DMS53 treated with DMSO at 0.1 percent for 48 hours (cell line): ENCODE measurements around the gene MSH5.
"Not testable (repeated sequence)": the region's sequence is repeated elsewhere in the genome, so short reads cannot be mapped to it uniquely, and the experiment has no call there.

Experiments
- DNase-seq: peaks from one replicate; lab custom pipeline; 2025; ENCODE audit not compliant: unreplicated experiment; lab: John Stamatoyannopoulos, UW

Gene MSH5

DNA sequence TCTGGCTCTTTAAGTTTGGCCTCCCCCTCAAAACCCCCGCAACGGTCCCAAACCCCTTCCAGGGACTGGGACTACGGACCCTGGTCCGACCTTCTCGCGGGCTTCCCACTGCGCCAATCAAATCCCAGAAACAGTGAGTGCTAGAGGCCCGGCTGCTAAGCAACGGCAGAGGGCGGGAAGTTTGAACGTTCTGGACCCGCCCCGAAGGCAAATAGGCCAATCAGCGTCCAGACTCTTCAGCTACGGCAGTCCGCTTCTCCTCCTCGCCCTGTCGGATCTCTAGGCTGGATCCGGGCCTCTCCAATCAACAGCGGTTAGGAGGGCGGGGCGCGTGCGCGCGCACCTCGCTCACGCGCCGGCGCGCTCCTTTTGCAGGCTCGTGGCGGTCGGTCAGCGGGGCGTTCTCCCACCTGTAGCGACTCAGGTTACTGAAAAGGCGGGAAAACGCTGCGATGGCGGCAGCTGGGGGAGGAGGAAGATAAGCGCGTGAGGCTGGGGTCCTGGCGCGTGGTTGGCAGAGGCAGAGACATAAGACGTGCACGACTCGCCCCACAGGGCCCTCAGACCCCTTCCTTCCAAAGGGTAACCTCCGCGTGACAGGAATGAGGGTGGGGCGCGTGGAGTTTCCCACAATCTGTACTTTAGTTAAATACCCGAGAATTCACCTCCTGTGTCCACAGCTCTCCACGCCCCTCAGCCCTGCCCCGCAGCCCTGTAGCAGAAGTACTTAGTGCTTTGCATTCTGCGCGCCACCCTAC, at the start of gene MSH5:
Gene MSH5, plus strand, starts transcription at position 367 of the 758 bp plus-strand sequence. CDS start 462 bp downstream, outside the sequence.
- peak; percentile 98 for DNase-seq

DNA sequence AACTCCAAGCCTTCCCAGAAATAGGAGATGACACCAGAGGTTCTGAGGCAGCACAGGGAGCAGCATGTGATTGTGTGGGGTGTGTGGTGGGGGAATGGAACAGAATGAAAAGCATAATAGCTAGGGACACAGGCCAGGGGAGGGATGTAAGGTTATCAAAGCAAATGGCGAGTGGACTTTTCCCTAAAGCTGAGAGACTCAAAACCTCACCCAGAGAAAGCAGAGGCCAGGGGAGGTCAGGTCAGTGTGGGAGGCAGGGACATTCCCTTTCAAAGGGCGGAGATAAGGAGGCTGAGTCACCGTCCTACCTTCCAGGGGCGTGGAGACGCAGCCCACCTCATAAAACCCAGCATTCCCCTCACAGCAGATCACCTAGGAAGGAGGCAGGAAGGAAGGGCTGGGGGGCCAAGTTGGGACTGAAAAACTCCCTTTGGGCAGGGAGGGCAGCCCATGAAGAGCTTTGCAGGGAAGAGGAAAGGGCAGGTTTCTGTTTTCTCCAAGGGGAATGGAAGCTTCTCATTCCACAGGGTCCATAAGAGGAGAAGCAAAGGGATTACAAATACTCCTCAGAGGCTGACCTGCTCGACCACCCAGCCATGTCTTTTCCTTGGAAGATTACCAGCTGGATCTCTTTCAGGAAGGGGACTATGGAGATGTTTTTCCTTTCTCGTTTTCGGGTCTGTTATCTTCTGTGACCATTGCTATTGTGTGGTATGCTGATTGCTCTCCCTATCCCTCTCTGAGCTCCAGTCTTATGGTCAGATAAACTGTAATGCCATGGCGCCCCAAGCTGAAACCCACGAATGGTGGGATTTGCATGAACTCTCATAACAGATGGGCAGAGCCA, 49.4 kb upstream of the MSH5 start:
- no peak for DNase-seq

DNA sequence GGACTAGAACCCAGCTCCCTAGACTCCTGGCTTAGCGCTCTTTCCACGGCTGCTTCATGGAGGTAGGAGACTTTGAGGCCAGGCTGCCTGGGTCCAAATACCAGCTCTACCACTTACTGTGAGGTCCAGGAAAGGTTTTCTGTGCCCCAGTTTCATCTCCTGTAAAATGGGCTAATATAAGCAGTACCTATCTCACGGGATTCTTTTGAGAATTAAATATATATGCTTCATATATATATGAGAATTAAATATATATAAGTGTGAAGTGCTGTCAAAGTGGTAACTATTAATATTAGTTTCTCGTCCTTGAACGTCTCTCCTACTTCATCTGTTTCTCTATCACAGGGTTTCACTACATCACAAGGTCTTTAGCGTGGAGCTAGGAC, 48.7 kb upstream of the MSH5 start:
- no peak for DNase-seq

DNA sequence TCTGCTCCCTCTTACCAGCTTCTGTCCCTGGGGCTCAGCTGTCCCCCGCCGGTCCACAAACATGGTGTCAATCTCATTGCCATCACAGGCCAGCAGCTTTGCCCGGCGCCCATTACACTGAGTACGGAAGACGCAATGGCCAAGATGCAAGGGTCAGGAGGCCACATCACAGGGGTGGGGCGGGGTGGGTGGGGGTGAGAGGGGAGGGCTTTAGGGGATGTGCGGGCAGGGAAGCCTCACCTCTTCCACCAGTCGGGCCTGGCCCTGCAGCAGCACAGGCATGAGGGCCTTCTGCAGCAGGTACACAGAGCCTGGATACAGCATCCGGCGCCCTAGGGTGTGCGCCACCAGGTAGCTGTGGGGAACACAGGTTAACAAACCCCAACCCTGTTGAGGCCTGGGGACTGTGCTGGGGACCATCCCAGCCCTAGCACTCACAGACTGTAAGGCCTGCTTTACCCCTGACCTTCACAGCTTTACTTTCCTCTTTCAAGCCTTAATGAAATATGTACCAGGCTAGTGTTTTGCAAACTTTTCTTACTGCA, 48.2 kb upstream of the MSH5 start:
- no peak for DNase-seq

DNA sequence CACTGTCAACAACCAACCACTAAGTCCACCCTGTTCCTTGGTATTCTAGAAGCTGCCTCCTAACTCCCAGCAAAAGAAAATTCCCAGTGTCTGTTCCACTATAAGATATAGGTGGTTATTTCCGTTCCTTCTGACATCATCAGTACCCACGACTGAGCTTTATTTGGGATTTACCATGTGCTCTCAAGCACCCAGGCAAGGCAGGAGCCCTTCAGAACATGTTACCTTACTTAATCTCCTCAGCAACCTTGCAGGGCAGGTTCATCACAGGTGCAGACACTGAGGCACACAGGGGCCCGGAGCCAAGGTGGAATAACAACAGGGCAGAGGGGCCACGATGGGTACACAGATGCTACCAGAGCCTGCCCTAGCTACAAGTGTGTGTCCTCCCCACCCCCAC, 47.5 kb upstream of the MSH5 start:
- DNase-seq, result no peak

DNA sequence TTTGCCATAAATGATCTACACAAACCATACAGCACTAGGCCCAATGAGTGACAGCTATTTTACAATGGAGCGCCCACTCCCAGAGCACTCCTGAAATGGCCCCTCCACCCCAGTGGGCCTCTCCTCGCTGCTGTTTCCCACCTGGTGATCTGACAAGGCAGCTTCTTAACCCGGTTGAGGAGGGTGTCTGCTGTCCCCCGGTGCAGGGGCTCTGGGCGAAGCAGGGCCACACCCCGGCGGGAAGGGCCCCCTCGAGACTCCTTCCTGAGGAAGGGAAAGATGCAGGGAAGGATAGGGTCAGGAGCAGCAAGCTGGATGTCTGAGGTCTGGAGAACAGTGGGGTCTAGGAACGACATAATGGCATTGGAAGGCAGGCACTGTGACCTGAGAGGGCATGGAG, 46.9 kb upstream of the MSH5 start:
- DNase-seq, result no peak

DNA sequence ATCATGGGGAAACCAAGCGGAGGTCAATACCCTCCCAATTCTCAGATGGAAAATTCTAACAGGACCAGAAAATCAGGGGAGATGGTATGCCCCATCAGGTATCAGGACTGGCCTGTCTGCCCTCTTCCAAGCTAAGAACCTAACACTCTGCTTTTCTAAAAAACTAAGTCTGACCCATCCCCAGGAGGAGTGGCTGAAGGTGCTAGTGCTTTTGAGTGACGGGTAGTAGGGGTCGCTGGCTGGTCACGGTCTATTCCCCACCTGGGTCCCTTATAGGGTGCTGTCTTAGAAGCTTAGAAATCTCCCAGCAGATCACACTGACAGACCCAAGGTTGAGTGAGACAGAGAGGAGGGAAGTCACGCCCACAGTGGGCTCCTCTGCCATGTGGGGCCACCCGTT, 46.3 kb upstream of the MSH5 start:
- DNase-seq, result no peak

DNA sequence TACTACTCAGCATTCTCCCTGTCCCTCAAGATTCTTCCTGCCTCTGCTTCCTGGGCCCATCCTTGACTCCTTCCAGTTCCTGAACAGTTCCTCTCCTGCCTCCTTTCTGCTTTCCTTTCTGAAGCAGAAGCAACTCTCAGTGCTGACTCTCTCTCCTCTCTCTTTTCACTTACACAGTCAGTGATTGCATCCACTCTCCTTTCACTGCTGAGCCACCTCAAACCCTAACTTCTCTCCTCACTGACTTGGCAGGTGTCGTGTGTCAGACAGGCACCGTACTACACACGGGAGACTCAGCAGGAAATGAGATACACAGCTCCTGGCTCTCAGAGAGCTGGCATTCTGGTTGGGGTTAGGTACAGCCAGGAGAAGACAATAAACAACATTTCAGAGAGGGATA, 42.2 kb upstream of the MSH5 start:
- no peak for DNase-seq

DNA sequence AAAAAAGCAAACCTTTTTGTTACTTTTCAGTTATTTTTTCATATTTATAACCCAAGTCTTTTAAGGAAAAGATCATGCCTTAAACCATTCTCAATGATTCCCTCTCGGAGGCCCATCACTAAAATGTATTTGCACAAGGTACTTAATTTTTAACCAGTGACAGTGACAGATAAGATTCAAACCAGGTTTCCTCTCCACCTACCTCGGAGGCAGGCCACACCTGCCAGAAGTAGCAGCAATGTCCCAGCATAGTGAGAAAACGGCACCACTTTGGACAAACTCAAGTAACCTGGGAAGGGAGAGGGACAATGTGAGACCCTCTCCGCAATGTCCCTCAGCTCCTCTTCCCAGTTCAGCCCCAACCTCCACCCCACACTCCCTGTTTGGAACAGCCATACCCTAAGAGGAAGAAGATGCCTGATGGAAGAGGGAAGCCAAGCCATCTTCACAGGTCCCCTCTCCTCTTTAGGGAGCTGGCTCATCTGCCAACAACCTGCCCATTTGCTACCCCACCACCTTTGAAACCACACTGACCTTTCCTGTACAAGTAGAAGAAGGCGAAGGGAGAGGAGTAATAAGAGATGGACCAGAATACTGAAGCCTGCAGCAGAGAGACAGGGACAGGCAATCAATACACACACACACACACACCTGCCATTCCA, 38.9 kb upstream of the MSH5 start:
- no peak for DNase-seq

DNA sequence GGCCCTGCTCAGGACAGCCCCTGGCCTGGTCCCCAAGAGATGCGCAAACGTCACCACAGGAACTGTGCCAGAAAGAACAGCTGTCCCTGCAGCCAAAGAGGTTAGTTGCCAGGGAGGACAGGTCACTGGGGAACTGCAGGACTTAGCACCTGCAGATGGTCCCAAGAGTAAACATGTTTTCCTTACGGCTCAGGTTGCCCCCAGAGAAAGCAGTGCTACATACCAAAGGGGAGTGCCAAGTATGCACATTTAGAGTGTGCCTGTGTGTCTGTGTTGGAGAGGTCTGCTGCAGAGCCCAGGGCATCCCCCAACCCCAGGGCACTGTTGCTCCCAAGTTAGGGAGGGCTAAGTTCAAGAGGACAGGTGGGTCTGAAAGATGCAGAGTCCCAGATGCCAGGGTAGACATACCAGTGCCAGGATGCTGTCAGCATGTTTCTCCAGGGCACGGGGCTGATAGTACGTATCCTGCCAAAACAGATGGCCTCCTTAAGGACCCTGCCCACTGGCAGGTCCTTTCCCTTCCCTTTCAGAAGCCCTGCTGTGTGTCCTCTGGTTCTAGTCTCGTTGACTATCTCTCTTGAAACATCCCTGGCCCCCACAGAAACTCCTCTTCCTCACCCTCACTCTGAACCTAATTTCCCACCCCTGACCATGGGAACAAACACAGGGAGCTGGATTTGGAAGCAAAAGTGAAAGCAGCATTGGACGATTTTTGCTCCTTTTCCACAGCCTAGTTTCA, 38.0 kb upstream of the MSH5 start:
- no peak for DNase-seq

DNA sequence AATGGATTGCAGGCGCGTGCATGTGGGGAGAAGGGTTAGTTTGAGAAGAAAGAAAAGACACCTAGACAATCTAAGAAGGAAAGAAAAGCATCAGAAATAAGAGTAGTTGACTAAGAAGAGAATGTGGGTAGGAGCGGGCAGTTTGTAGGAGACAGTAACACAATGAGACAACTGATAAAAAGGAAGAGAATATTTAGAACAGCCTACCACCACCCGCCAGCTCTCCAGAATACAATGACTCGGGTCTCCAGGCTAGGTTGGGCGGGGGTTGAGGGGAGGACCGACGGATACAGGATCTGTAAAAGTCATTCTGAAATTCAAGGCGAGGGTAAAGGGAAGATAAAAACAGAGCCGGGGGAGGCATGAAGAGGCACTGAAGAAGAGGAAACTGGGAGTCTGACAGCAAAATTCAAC, 37.4 kb upstream of the MSH5 start:
- DNase-seq, result no peak

DNA sequence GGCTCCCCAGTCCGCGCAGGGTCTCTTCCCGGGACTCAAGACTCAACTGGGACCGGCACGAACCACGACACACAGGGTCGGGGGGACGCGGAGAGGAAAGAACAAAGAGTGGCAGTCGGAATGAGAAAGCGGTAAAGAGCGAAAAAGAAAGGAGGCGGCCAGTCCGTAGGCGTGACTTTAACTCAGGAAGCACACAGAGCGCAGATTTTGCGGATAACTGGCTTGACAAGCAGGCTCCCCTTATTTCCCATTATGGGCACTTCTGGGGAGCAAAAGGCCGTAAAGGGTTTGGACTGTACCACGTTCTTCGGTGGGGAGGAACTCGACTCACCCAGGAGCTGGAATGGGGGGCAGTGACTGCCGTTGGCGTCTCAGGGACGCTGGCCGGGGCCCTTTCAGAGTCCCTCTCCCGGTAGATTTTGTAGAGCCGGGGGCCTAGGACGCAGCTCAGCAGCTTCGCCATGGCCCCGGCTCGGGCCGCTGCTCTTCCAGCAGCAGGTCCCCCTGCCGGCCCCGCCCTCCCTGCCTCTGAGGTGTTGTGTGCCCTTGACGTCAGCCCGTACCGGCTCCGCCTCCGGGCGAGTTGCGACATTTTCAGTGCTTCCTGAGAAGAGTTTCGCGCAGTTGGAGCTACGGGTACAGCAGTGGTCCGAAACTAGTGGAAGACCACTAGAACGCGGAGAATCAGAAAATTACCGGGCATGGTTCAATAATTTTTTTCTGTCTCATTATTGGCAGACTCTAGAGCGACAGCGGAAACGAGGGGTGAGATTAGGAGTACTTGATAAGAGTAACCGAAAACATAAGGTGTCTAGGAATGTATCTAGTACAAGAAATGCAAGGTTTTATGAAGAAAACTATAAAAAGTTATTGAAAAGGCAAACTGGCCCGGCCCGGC, 36.7 kb upstream of the MSH5 start, which contains the start of gene ABHD16A:
Gene ABHD16A, minus strand, starts transcription at position 506 of the 898 bp plus-strand sequence. Its CDS starts 43 bp downstream, at position 463.
- DNase-seq, result peak; percentile 89

DNA sequence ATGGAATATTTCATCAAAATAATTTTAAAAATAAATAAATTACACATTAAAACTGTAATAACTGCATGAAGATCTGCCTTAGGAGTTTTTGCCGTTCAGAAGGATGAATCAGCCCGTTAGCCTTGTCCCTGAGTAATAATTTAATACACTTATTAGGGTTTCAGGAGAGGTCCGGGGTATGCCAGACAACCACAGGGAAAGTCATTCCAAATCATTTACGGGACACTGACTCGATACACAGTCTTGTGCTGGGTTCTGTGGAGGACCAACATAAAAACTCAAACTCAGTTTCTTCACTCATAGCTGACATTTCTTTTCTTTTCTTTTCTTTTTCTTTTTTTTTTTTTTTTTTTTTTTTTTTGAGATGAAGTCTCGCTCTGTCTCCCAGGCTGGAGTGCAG, 33.9 kb upstream of the MSH5 start:
- DNase-seq, result no peak

DNA sequence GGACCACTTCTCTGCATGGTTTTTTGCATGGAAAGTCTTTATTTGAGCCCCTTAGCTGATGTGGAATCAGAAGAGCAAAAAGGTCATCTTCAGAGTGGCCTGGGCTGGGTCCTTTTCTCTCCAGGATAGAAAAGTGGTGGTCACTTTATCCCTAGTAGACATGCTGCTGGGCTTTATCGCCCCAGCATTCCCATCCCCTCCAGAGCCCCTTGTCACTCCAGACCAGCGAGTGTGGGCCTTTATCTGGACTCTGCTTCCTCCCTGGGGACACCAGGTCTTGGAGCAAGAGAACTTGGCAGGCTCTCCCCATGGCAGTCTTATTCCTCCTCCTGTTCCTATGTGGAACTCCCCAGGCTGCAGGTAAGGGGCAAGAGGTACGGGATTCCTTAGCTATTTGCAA, 33.2 kb upstream of the MSH5 start, which contains the start of gene LY6G6F:
Gene LY6G6F, plus strand, starts transcription at position 268 of the 400 bp plus-strand sequence. Its CDS starts 41 bp downstream, at position 309.
- no peak for DNase-seq

DNA sequence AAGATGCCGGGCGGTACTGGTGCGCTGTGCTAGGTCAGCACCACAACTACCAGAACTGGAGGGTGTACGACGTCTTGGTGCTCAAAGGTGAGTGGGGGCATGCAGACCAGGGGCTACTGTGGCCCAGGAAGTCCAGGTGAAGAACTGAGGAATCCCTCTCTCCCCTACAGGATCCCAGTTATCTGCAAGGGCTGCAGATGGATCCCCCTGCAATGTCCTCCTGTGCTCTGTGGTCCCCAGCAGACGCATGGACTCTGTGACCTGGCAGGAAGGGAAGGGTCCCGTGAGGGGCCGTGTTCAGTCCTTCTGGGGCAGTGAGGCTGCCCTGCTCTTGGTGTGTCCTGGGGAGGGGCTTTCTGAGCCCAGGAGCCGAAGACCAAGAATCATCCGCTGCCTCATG, 32.1 kb upstream of the MSH5 start:
- DNase-seq, result no peak

DNA sequence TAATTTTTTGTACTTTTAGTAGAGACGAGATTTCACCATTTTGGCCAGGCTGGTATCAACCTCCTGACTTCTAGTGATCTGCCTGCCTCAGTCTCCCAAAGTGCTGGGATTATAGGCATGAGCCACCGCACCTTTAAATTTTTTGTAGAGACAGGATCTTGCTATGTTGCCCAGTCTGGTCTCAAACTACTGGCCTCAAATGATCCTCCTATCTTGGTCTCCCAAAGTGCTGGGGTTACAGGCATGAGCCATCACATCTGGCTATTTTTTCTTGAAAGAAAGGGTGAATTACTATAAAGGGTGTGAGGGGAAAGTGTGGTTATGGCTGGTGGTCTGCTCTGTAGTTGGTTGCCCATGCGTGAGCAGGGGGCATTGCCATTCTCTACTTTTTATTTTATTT, 31.6 kb upstream of the MSH5 start:
- DNase-seq, result no peak

DNA sequence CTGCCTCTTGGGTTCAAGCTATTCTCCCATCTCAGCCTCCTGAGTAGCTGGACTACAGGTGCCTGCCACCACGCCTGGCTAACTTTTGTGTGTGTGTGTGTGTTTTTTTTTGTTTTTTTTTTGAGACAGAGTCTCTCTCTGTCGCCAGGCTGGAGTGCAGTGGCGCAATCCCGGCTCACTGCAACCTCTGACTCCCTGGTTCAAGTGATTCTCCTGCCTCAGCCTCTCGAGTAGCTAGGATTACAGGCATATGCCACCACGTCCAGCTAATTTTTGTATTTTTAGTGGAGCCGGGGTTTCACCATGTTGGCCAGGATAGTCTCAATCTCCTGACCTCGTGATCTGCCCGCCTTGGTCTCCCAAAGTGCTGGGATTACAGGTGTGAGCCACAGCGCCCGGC, 30.6 kb upstream of the MSH5 start:
- not testable (repeated sequence) for DNase-seq

DNA sequence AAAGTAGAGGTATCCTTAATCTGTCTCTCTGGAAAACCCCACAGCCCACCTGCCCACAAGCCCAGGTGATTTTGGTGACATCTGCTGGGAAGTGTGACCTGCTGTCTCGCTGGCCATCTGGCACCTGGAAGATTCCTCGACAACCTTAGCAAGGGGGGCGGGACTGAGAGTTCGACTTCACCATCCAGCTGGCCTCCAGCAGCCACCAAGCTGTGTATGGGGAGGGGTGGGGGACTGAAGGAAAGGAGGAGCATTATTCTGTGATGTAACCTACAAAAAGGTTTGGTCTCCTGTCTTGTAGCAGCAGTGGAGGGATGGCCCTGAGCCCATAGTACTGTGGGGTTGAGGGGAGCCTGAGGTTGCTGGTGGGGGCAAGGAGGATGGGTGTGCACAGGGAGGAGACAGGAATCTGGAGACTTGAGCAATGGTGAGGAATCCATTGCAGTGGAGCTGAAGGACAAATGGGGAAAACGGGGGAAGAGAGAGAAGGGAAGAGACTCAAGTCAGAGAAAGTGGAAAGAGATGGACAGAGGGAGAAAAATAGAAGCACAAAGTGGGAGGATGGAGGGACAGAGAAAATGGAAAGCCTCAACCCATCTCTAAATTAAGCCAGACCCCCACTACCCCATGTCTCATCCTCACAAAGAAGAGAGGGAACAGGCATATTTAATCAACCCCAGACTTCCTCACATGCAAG, 29.1 kb upstream of the MSH5 start:
- DNase-seq, result no peak

DNA sequence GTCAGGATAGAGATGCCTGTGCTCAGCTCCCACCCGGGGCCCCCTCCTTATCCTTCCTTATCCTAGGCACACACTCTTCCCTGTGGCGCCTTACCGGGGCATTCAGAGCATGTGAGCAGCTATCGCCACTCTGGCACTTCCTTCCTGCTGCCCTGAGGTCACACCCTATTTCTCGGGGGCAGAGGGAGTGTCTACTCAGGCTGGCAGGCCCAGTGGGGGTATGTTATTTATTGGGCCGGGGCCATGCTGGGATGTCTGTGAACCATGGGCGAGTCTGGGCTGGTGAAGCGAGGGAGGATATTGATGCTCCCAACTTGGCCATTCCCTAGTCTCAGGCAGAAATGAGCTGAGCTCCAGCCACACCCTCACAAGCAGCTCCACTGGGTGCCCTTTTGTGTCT, 28.6 kb upstream of the MSH5 start:
- no peak for DNase-seq
